HT1080 (cell line): ENCODE measurements around the gene HOXB7. TPM values are rescaled to one million over a fixed set of nuclear protein-coding genes. Genes with fewer than 3 reads are reported as not detected.

Experiments used
- DNase-seq: peaks from one replicate; pipeline ENCODE4 v3.0.0-alpha.2; 2015; ENCODE audit warnings: low read depth
- total RNA-seq: library from RNA; depleted of rRNA; stranded (reverse); fragments of >200 nt; shearing (Covaris generic); gene quantifications from 2 replicates; pipeline ENCODE4 v1.2.3, GENCODE V29; 2014

The HOXB7 gene
- total RNA-seq, 1 experiment from 2014 or later = 17.8 TPM

DNA sequence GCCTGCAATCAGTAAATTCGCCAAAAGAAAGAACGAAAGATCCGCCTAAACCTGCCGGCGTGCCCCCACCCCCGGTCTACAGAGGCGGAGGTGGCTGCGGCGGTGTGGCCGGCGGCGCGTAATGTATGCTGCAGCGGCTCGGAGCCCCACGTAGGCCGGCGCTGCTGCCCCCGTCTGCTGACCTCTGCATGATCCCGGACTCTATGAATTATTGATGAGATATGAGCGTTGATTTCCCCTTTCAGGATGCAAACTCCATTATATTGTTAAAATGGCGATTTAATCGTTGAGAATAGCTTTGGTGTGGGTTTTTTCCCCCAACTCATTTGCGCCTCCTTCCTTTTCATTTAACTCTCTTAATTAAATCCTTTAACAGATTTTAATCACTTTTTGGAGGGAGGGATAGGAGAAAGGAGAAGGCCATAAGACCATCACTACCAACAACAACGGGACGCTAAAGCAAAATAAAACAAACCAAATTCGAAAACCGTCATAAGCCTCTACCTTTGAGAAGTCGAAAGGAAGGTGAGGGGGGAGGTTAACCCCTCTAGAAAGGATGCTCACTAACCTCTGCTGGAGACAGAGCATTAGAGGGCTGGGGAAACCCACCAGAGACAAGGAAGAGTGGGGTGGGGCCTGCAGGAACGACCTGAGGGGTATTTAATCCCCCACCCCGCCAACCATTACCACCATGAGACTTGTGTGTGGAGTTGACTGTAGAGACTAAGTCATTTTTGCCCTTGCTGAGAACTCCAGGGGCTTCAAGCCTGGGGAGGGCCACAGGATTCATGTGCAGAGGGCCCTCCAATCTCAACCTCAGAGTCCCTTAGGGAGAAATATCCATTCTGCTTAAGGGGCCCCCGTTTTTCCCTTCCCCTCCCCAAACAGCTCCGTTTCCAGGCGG, 24.2 kb downstream of the HOXB7 start:
- no peak for DNase-seq

GRCh38 chr17:48584223-48584741, 26.5 kb downstream of the HOXB7 start:
- DNase-seq = no peak

GRCh38 chr17:48583708-48584222, 27.1 kb downstream of the HOXB7 start:
- DNase-seq = no peak

DNA sequence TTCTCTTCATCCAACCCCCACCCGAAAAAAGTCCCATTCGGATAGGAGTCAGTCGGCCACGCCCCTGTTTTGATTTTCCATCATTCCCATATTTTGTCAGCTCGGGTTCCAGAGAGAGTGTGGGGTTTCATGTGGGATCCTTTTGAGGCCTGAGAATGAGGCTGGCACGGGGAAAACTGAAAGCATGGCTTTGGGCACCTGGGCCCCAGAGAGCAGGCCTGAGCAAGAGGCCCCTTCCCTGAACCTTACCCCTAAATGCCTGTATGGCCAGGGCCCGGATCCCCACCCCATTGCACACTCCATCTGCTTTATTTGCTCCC, 28.1 kb downstream of the HOXB7 start:
- DNase-seq = no peak

GRCh38 chr17:48579760-48580554, 30.9 kb downstream of the HOXB7 start:
- DNase-seq = no peak

DNA sequence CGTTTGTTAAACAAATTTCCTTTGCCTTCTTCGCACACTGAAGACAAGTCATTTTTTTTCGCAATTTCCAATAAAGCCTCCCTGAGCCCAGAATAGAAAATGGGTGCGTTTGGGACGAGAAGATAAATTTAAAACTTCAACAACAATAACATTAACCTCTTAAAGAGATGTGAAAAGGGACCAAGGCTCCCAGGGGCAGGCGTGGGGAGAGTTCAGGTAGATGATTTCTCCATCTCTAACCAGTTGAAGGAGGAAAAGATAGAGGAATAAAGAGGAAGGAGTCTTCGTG, 31.4 kb downstream of the HOXB7 start:
- no peak for DNase-seq

DNA sequence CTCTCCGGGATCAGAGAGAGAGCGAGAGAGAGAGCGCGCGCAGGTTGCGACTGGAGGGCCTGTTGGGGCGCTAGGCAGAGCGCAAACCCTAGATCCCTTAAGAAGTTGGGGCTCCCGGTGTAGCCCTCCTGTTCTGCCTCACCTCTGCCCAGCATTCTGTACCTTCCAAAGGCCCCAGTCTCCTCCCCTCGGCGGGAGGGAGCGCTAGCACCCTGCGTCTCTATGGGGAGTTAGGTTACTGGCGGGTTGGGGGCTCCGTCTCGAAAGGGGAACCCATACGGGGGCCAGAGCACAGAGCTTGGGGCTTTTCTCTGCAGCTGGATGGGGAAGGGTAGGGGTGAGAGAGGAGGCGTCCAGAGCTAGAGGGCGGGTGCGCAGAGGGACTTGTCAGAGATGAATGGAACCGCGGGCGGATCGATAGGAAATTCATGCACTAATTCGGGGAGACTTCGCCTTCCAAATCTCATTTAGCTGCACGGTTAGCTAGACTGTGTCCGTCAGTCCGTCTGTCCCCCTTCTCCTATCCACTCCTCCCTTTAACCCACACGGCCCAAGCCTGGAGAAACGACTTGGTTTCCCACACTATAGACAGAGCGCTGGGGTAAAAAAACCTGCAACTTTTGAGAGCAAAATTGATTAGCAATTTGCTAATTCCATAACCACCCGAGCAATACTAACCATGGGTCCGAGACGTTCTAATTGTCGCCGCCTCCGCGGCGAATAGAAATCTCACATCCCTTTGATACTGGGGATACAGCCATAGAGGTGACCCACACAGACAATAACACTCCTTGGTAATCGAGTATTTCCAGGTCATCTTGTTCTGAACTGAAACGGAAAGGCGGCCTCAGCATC, 32.0 kb downstream of the HOXB7 start:
- no peak for DNase-seq

- peak; percentile 54 for DNase-seq
These were observed 32.7 kb downstream of the HOXB7 start, which contains the start of gene HOXB4 for GRCh38 chr17:48577946-48578615. HOXB4 (minus strand) TSS chr17:48578350; CDS start chr17:48578319, 31 bp downstream.

GRCh38 chr17:48577330-48577945, 33.4 kb downstream of the HOXB7 start:
- no peak for DNase-seq

GRCh38 chr17:48576479-48577309, 34.1 kb downstream of the HOXB7 start:
- DNase-seq = no peak

DNA sequence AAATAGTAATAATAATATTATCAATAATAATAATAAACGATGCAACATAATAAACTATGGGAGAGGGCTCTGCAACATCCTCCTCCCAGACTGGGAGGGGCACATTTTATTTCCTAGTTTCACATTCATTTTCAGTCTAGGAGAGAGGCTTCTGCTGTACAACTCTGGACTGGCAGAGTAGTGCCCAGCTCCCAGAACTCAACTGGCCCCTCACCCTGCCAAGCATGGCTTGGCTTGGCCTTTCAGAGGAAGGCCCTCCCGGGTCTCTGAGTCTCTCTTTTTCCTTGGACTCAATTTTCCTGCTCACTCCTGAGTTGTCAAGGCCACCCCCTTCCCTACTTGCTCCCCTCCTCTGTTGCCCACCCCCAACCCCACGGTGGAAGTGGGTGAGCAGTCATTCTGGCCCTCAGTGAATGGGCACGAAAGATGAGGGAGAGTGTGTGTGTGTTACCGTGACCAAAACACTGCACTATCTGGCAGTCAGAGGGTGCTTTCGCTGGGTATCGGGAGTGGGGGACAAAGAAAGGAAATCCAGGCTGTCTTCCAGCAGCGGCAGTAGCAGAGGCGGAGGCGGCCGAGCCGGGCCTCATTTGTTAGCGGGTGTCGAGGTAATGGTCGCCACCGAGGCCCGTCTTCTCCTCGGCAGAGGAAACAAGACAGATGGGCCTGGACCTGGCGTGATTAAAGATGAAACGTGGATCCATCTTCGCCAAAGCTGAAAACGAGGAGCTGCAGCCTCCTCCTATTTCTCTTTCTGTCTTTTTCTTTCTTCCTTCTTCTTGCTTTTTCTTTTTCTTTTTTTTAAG, 34.9 kb downstream of the HOXB7 start:
- no peak for DNase-seq

GRCh38 chr17:48575066-48575582, 35.7 kb downstream of the HOXB7 start:
- DNase-seq = no peak

- DNase-seq = no peak
These were observed 36.2 kb downstream of the HOXB7 start for GRCh38 chr17:48574505-48575065.

GRCh38 chr17:48571826-48572417, 38.9 kb downstream of the HOXB7 start:
- DNase-seq = no peak

DNA sequence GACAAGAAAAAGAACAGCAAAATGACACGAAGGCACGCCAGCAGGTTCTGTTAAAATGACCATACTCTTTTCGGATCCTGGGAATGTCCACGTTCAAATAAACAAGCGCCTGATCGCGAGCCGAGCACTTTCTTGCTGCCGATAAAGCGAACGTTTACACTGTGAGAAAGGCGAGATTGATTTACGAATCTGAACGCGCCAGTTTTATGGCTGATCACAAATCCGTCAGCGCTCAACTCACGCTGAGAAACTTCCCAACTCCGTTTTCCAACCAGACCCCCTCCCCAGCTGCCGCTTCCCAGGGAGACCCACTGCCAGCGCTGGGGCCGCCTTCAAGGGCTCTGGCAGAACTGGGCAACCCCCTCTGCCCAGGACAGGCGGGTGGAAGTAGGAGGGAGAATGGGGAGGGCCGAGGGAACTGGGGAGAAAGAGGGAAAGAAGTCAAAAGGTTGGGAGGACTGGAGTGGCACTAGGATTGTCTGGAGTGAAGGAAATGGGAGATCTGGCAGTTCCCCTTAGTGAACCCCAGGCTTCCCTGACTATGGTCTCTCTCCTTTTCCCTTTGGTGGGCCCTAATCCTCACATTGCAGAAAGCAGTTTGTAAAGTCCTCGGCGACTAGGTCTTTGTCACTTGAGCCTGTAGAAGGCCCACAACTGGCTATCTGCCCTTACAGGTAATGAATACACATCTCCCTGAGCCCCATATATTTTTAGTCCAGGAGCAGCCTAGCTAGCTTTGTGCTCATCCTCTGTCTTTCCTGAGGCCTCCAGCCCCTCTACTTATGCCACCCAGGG, 39.6 kb downstream of the HOXB7 start:
- DNase-seq = no peak

- DNase-seq = no peak
These were observed 40.3 kb downstream of the HOXB7 start for GRCh38 chr17:48570325-48571023.
